Spleen (tissue), 11 donors: ENCODE data around the gene EPC2. TPM values are rescaled to one million over a fixed set of nuclear protein-coding genes. Genes with fewer than 3 reads are reported as not detected.

Source experiments
- DNase-seq: peaks from one replicate; pipeline ENCODE4 v3.0.0-alpha.2; 2020
- H3K27ac ChIP-seq, 8 donors: fragments of 200-600 bp; sonication (generic) in 7 of 8; 1 replicate in 4 of 8; 2 replicates in 4 of 8; pipeline versions ENCODE4 v1.5.0 to v1.8.0; 2016 to 2021; ENCODE audit warnings: inconsistent platforms in 4 of 8, mild to moderate bottlenecking in 4 of 8, moderate library complexity in 1 of 8
- H3K27me3 ChIP-seq, 7 donors: fragments of 200-600 bp; sonication (generic) in 6 of 7; replicated peaks in 1 of 7; 1 replicate in 4 of 7; 2 replicates in 3 of 7; pipeline versions ENCODE4 v1.5.0 to v1.8.0; 2016 to 2021; ENCODE audit warnings: inconsistent platforms in 3 of 7, mild to moderate bottlenecking in 1 of 7
- H3K36me3 ChIP-seq, 6 donors: fragments of 200-600 bp; sonication (generic) in 5 of 6; 1 replicate in 4 of 6; 2 replicates in 2 of 6; pipeline versions ENCODE4 v1.5.0 to v1.8.0; 2016 to 2021; ENCODE audit warnings: inconsistent platforms in 2 of 6
- H3K4me1 ChIP-seq, 6 donors: fragments of 200-600 bp; sonication (generic) in 5 of 6; 1 replicate in 3 of 6; 2 replicates in 3 of 6; pipeline versions ENCODE4 v1.5.0 to v1.8.0; 2016 to 2021; ENCODE audit warnings: inconsistent platforms in 3 of 6
- H3K4me3 ChIP-seq, 8 donors: fragments of 200-600 bp; sonication (generic) in 7 of 8; 1 replicate in 4 of 8; 2 replicates in 4 of 8; pipeline versions ENCODE4 v1.5.0 to v1.8.0; 2016 to 2021; ENCODE audit warnings: inconsistent platforms in 4 of 8, mild to moderate bottlenecking in 4 of 8, moderate library complexity in 2 of 8
- H3K9me3 ChIP-seq, 8 donors: fragments of 200-600 bp; sonication (generic) in 7 of 8; 1 replicate in 4 of 8; 2 replicates in 4 of 8; pipeline versions ENCODE4 v1.5.0 to v1.8.0; 2016 to 2021; ENCODE audit warnings: inconsistent platforms in 4 of 8
- POLR2A ChIP-seq, 3 donors: fragments of 450-650 bp; IDR thresholded peaks; one replicate each; pipeline ENCODE4 v1.5.1; 2017; ENCODE audit warnings: antibody characterized with exemption in 3 of 3, mild to moderate bottlenecking in 1 of 3
- POLR2AphosphoS5 ChIP-seq, 3 donors: sonication (generic); formaldehyde crosslinking; IDR thresholded peaks; one replicate each; pipeline ENCODE4 v1.5.1; 2017; ENCODE audit warnings: antibody characterized with exemption in 3 of 3
- WGBS, 5 donors: extraction: QIAGEN DNeasy Blood & Tissue Kit in 3 of 5; methylation state at CpG; one replicate each; pipeline versions ENCODE4 v1.1.5 to v1.1.7; 2013 to 2018; 5-methylcytosine and 5-hydroxymethylcytosine counted together
- intact Hi-C: fragments of 100-400 bp; cut with DNase I; formaldehyde crosslinking; loops from one replicate; pipeline ENCODE4 v1.15.0; 2023; ENCODE audit warnings: low total_unique reads
- polyA plus RNA-seq, 3 donors: library from polyadenylated mRNA; stranded (reverse); fragments of 200-250 nt; gene quantifications; one replicate each; pipeline ENCODE4 v1.2.1, GENCODE V29; 2013
- total RNA-seq, 7 donors: library from RNA; depleted of rRNA in 3 of 7; stranded (reverse); fragments of >200 nt in 3 of 7; fragmentation: NEBNext Ultra II Directional in 4 of 7; extraction: Animal tissue kit (Norgen Biotek cat#: 25700) in 4 of 7; gene quantifications; one replicate each; pipeline versions ENCODE4 v1.1.0 to v1.2.1, GENCODE V29; 2016 to 2021
- TF ChIP-seq, protein P1 (sequence below), 11 experiments: fragments of 200-600 bp in 7 of 11; fragments of 450-650 bp in 4 of 11; sonication (generic) in 4 of 11; IDR thresholded peaks in 8 of 11; conservative IDR thresholded peaks in 3 of 11; 1 replicate in 7 of 11; 2 replicates in 4 of 11; pipeline versions ENCODE4 v1.4.0 to v1.8.0; 2016 to 2021; ENCODE audit warnings: antibody characterized with exemption in 11 of 11, inconsistent platforms in 4 of 11, mild to moderate bottlenecking in 1 of 11
- donor health status: healthy with polysubstance abuse.
- donor health status: DM: no; HTN: no; CAD: no; lungs with moderate emphysema.
- donor health status: DM: no; HTN: no; CAD: no.
- donor health status: Bipolar disorder and iron deficiency.
- donor health status: healthy.
- donor health status: DM: no; HTN: no; CAD: no.
- donor health status: DM: yes; HTN: yes; CAD: no.

Gene EPC2
- total and polyA plus RNA-seq, 10 donors, result 7.4 to 49.0 (median 40.7) TPM

GRCh38 chr2:148819019-148819585, 174.6 kb downstream of the EPC2 start:
- no peaks in the 10 kb centered on the region for H3K36me3 ChIP-seq
- no peak for DNase-seq
- WGBS, 5 donors, result 62 to 84% (median 68%) methylated on average over 4 of the region's 4 CpGs
- no peak overlapping the region for H3K27ac ChIP-seq
- no peaks in the 10 kb centered on the region for H3K9me3 ChIP-seq
- intact Hi-C loops, result no loop called here
- TF ChIP-seq POLR2AphosphoS5 (IDR thresholded peaks at IDR 0.05) (no peak), POLR2A (IDR thresholded peaks at IDR 0.05) (no peak)
- TF ChIP-seq, protein P1, sequence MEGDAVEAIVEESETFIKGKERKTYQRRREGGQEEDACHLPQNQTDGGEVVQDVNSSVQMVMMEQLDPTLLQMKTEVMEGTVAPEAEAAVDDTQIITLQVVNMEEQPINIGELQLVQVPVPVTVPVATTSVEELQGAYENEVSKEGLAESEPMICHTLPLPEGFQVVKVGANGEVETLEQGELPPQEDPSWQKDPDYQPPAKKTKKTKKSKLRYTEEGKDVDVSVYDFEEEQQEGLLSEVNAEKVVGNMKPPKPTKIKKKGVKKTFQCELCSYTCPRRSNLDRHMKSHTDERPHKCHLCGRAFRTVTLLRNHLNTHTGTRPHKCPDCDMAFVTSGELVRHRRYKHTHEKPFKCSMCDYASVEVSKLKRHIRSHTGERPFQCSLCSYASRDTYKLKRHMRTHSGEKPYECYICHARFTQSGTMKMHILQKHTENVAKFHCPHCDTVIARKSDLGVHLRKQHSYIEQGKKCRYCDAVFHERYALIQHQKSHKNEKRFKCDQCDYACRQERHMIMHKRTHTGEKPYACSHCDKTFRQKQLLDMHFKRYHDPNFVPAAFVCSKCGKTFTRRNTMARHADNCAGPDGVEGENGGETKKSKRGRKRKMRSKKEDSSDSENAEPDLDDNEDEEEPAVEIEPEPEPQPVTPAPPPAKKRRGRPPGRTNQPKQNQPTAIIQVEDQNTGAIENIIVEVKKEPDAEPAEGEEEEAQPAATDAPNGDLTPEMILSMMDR (IDR thresholded peaks at IDR 0.05 in 8 of 11, conservative IDR thresholded peaks at IDR 0.05 in 3 of 11), result no peak
- peaks cover 0 to 15% (median 4%) of the 10 kb centered on the region in 6 donors for H3K4me1 ChIP-seq
- H3K4me3 ChIP-seq, result no peak overlapping the region
- peaks cover 0 to 22% (median 0%) of the 10 kb centered on the region in 7 donors for H3K27me3 ChIP-seq

- Histone ChIP-seq H3K27ac (no peak overlapping the region), H3K4me3 (no peak overlapping the region), H3K36me3 (no peaks in the 10 kb centered on the region), H3K27me3 (no peaks in the 10 kb centered on the region), H3K9me3 (no peaks in the 10 kb centered on the region), H3K4me1 (no peaks in the 10 kb centered on the region)
- no peak for DNase-seq
- TF ChIP-seq, protein P1 (IDR thresholded peaks at IDR 0.05 in 8 of 11, conservative IDR thresholded peaks at IDR 0.05 in 3 of 11), result no peak
- TF ChIP-seq POLR2AphosphoS5 (IDR thresholded peaks at IDR 0.05) (no peak), POLR2A (IDR thresholded peaks at IDR 0.05) (no peak)
- 74 to 100% (median 85%) methylated on average over 1 of the region's 1 CpG for WGBS, 5 donors
- intact Hi-C loops, result no loop called here
These were observed 179.6 kb downstream of the EPC2 start for GRCh38 chr2:148824190-148824589.

DNA sequence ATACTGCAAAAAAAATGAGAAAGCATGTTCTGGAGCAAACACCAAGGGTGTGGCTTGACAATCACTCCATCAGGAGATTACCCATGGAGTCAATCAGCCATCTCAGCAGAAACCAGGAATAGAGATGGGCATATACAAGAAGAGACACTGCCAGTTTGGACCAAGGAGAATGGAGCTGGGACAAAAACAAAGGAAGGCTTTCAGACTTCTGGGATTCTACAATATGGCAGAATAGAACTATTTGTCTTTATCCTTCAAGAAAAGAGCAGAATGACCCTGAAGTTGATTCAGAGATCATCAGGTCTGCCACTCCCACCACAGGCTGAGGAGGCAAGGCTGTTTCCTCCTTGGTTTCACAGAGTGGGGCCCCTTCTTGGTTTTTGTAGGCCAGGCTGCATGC, 182.2 kb downstream of the EPC2 start:
- Histone ChIP-seq H3K4me1 (no peaks in the 10 kb centered on the region), H3K27ac (no peak overlapping the region), H3K4me3 (no peak overlapping the region), H3K9me3 (no peaks in the 10 kb centered on the region), H3K36me3 (no peaks in the 10 kb centered on the region), H3K27me3 (no peaks in the 10 kb centered on the region)
- no peak for DNase-seq
- intact Hi-C loops, result no loop called here
- TF ChIP-seq, protein P1 (IDR thresholded peaks at IDR 0.05 in 8 of 11, conservative IDR thresholded peaks at IDR 0.05 in 3 of 11), result no peak
- TF ChIP-seq POLR2AphosphoS5 (IDR thresholded peaks at IDR 0.05), result no peak
- no peak for TF ChIP-seq POLR2A (IDR thresholded peaks at IDR 0.05)

- Histone ChIP-seq H3K36me3 (no peaks in the 10 kb centered on the region), H3K4me3 (no peak overlapping the region), H3K9me3 (no peaks in the 10 kb centered on the region), H3K27ac (no peak overlapping the region), H3K27me3 (no peaks in the 10 kb centered on the region), H3K4me1 (no peaks in the 10 kb centered on the region)
- DNase-seq, result no peak
- TF ChIP-seq, protein P1 (IDR thresholded peaks at IDR 0.05 in 8 of 11, conservative IDR thresholded peaks at IDR 0.05 in 3 of 11), result no peak
- TF ChIP-seq POLR2AphosphoS5 (IDR thresholded peaks at IDR 0.05) (no peak), POLR2A (IDR thresholded peaks at IDR 0.05) (no peak)
- intact Hi-C loops, result no loop called here
- 59 to 81% (median 72%) methylated on average over 2 of the region's 2 CpGs for WGBS, 5 donors
These were observed 184.4 kb downstream of the EPC2 start for GRCh38 chr2:148828941-148829340.
